Loucy (cell line): ENCODE measurements around the gene EFL1.

Experiments
- EZH2phosphoT487 ChIP-seq: fragments of 200-600 bp; IDR thresholded peaks from 2 replicates; pipeline ENCODE4 v1.6.1; 2018; ENCODE audit warnings: antibody characterized with exemption, mild to moderate bottlenecking, moderate library complexity, borderline replicate concordance
- TF ChIP-seq, protein P1 (sequence below): fragments of 200-600 bp; sonication (generic); conservative IDR thresholded peaks from 2 replicates; pipeline ENCODE4 v1.5.1; 2014; ENCODE audit warnings: mild to moderate bottlenecking, antibody characterized with exemption, low read length

DNA sequence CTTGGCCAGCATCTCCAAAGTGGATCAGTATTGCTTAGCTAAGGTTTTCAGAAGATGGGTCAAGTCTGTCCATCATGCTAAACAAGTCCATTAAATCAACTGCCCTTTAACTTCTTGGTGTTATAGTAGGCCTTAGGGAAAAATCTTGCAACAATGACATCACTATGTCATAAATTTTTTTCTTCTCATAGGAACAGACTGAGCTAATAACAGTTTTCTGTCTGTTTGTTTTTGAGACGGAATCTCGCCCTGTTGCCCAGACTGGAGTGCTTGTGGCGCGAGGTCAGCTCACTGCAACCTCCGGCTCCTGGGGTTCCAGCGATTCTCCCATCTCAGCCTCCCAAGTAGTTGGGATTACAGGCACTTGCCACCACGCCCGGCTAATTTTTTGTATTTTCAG, 94.2 kb downstream of the EFL1 start:
- TF ChIP-seq, protein P1, sequence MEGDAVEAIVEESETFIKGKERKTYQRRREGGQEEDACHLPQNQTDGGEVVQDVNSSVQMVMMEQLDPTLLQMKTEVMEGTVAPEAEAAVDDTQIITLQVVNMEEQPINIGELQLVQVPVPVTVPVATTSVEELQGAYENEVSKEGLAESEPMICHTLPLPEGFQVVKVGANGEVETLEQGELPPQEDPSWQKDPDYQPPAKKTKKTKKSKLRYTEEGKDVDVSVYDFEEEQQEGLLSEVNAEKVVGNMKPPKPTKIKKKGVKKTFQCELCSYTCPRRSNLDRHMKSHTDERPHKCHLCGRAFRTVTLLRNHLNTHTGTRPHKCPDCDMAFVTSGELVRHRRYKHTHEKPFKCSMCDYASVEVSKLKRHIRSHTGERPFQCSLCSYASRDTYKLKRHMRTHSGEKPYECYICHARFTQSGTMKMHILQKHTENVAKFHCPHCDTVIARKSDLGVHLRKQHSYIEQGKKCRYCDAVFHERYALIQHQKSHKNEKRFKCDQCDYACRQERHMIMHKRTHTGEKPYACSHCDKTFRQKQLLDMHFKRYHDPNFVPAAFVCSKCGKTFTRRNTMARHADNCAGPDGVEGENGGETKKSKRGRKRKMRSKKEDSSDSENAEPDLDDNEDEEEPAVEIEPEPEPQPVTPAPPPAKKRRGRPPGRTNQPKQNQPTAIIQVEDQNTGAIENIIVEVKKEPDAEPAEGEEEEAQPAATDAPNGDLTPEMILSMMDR: no peak
- no peak for TF ChIP-seq EZH2phosphoT487
